K562 (cell line): ENCODE measurements around the gene STIL. TPM values are rescaled to one million over a fixed set of nuclear protein-coding genes. Genes with fewer than 3 reads are reported as not detected.

Experiments
- BCLAF1 ChIP-seq, 2 experiments: fragments of 450-650 bp in 1 of 2; IDR thresholded peaks; 2 replicates each; pipeline ENCODE4 v1.6.1; 2011 to 2017; ENCODE audit warnings: low read depth in 2 of 2, antibody characterized with exemption in 1 of 2, borderline replicate concordance in 1 of 2, low read length in 1 of 2, mild to moderate bottlenecking in 1 of 2, mixed read lengths in 1 of 2; ENCODE audit not compliant: control insufficient read depth in 1 of 2
- NCOA4 ChIP-seq: fragments of 450-650 bp; IDR thresholded peaks from 2 replicates; pipeline ENCODE4 v1.6.1; 2018; ENCODE audit warnings: mild to moderate bottlenecking; ENCODE audit not compliant: partially characterized antibody
- PHB ChIP-seq: fragments of 250-450 bp; sonication (Bioruptor Pico); IDR thresholded peaks from 2 replicates; pipeline ENCODE4 v1.5.0; 2021
- PREB ChIP-seq: sonication (generic); formaldehyde crosslinking; IDR thresholded peaks from 2 replicates; pipeline ENCODE4 v1.8.1; 2023; ENCODE audit warnings: mild to moderate bottlenecking, missing genetic modification reagents
- RBM39 ChIP-seq: fragments of 200-400 bp; formaldehyde crosslinking; optimal IDR thresholded peaks from 2 replicates; pipeline ENCODE3; 2018; ENCODE audit warnings: low read depth, low read length
- U2AF1 ChIP-seq: fragments of 200-400 bp; formaldehyde crosslinking; optimal IDR thresholded peaks from 2 replicates; pipeline ENCODE3; 2017; ENCODE audit warnings: mild to moderate bottlenecking, low read depth, low read length, moderate library complexity
- ZBTB40 ChIP-seq, 2 experiments: fragments of 450-650 bp in 1 of 2; sonication (generic) in 1 of 2; formaldehyde crosslinking in 1 of 2; IDR thresholded peaks; 2 replicates each; pipeline versions ENCODE4 v1.7.1 to v1.9.0; 2016 to 2022; ENCODE audit warnings: inconsistent platforms in 1 of 2, mild to moderate bottlenecking in 1 of 2, missing genetic modification reagents in 1 of 2
- ZNF121 ChIP-seq: sonication (generic); formaldehyde crosslinking; conservative IDR thresholded peaks from 2 replicates; pipeline ENCODE4 v1.8.0; 2022; ENCODE audit warnings: missing genetic modification reagents
- ZNF778 ChIP-seq: fragments of 450-650 bp; formaldehyde crosslinking; IDR thresholded peaks from 2 replicates; pipeline ENCODE4 v1.4.0; 2020; ENCODE audit warnings: mild to moderate bottlenecking, moderate library complexity
- polyA plus RNA-seq, 8 experiments: library from polyadenylated mRNA; depleted of rRNA in 4 of 8; stranded (reverse) in 5 of 8; unstranded in 3 of 8; fragments of >200 nt; fragmentation: Nextera tagmentation in 2 of 8; fragmentation: Illumina TruSeq in 1 of 8; extraction: Ambion mirVana in 2 of 8; extraction: Trizol in 1 of 8; gene quantifications; 2 replicates each; pipeline versions ENCODE4 v1.2.1 to v1.2.3, GENCODE V29; 2011 to 2014; ENCODE audit warnings: inconsistent platforms in 1 of 8, missing spikeins in 1 of 8
- total RNA-seq, 7 experiments: library from RNA; depleted of rRNA in 6 of 7; stranded (reverse); fragments of >200 nt in 6 of 7; fragmentation: Illumina TruSeq in 2 of 7; extraction: Trizol in 2 of 7; gene quantifications; 2 replicates each; pipeline versions ENCODE4 v1.2.1 to v1.2.3, GENCODE V29; 2011 to 2021; ENCODE audit warnings: low replicate concordance in 1 of 7

STIL gene
- total and polyA plus RNA-seq, 9 of the 15 experiments (the other 6 are each of a cell fraction or from before 2014, with no cell fraction given), result 10.5 to 77.4 (median 39.6) TPM

- TF ChIP-seq ZNF121, result no peak
- no peak for TF ChIP-seq NCOA4
- no peak for TF ChIP-seq ZNF778 (CRISPR knock-in tag)
- no peak; the same call in 1 of the 2 replicates for TF ChIP-seq ZBTB40 (IDR thresholded peaks at IDR 0.05)
- TF ChIP-seq ZBTB40 (CRISPR knock-in tag; IDR thresholded peaks at IDR 0.05), result no peak
- no peak for TF ChIP-seq RBM39
- 0 out of 2 replicates have a peak, but pooled peaks have one; percentile 60 for TF ChIP-seq PREB (CRISPR knock-in tag)
- 0 out of 2 replicates have a peak, but pooled peaks have one; percentile 62 for TF ChIP-seq PHB (CRISPR knock-in tag)
- no peak for TF ChIP-seq U2AF1
- 0 out of 4 replicates have a peak, but pooled peaks of 1 of the 2 experiments have one; percentile 55 for TF ChIP-seq BCLAF1 (IDR thresholded peaks at IDR 0.05; ENCODE audit: borderline replicate concordance in 1 of 2, control insufficient read depth in 1 of 2, low read depth in 2 of 2, low read length in 1 of 2)
Observed at GRCh38 chr1:47227341-47228232, 86.4 kb downstream of the STIL start (continued).
